Endothelial cell of umbilical vein (primary cell): ENCODE data around the gene TTLL12. TPM values are rescaled to one million over a fixed set of nuclear protein-coding genes. Genes with fewer than 3 reads are reported as not detected.

Experiments used
- BruUV-seq: library from RNA; stranded (reverse); fragments of 400-500 nt; replicated peaks from 2 replicates; lab custom pipeline; 2021; lab: Mats Ljungman, UMichigan
- CTCF ChIA-PET: fragments of 300-600, 350-600 bp; sonication (Branson Sonifier 250); formaldehyde crosslinking; loops from one replicate; lab custom pipeline; 2021; ENCODE audit warnings: antibody characterized with exemption, inconsistent platforms; lab: Charles Lee
- POLR2A ChIA-PET: fragments of 300-600, 350-600 bp; sonication (Branson Sonifier 250); formaldehyde crosslinking; loops from one replicate; lab custom pipeline; 2021; ENCODE audit warnings: antibody characterized with exemption, inconsistent platforms; lab: Charles Lee
- DNase-seq: peaks from one replicate; pipeline ENCODE4 v3.0.0-alpha.2; 2011; ENCODE audit warnings: low read depth, low spot score
- FAIRE-seq: peaks from 2 replicates; lab custom pipeline; 2011; peaks lifted over from hg19 to GRCh38; lab: Jason Lieb, UNC
- H2AFZ ChIP-seq: 2 replicates; pipeline ENCODE4 v1.6.0; 2012; ENCODE audit warnings: low read depth, low read length, control low read depth, inconsistent platforms
- H3K27ac ChIP-seq: 2 replicates; pipeline ENCODE4 v1.5.1; 2011; ENCODE audit warnings: low read depth, mild to moderate bottlenecking, control low read depth, low read length, moderate library complexity; ENCODE audit not compliant: insufficient read depth
- H3K27me3 ChIP-seq, 2 experiments: 2 replicates each; pipeline versions ENCODE4 v1.6.0 to v1.6.1; 2011; ENCODE audit warnings: low read length in 2 of 2, mixed read lengths in 1 of 2; ENCODE audit not compliant: control insufficient read depth in 2 of 2, insufficient read depth in 2 of 2
- H3K36me3 ChIP-seq, 2 experiments: 2 replicates in 1 of 2; 3 replicates in 1 of 2; pipeline ENCODE4 v1.5.1; 2011; ENCODE audit warnings: low read length in 2 of 2, mild to moderate bottlenecking in 1 of 2, moderate library complexity in 1 of 2; ENCODE audit not compliant: control insufficient read depth in 2 of 2, insufficient read depth in 2 of 2; ENCODE audit errors: extremely low read depth in 1 of 2
- H3K4me1 ChIP-seq: 3 replicates; pipeline ENCODE4 v1.5.1; 2011; ENCODE audit warnings: mild to moderate bottlenecking, low read length; ENCODE audit not compliant: control insufficient read depth, insufficient read depth; ENCODE audit errors: extremely low read depth
- H3K4me2 ChIP-seq: 2 replicates; pipeline ENCODE4 v1.6.1; 2011; ENCODE audit warnings: low read length, control low read depth, mixed read lengths; ENCODE audit not compliant: insufficient read depth
- H3K4me3 ChIP-seq, 3 experiments: fragments of 200-600 bp in 1 of 3; sonication (generic), shearing (Covaris generic) in 1 of 3; replicated peaks in 1 of 3; 2 replicates each; pipeline ENCODE4 v1.5.1; 2011 to 2016; ENCODE audit warnings: control low read depth in 3 of 3, low read length in 3 of 3, mild to moderate bottlenecking in 2 of 3, inconsistent platforms in 1 of 3, low read depth in 1 of 3, moderate library complexity in 1 of 3; ENCODE audit not compliant: insufficient read depth in 1 of 3
- H3K79me2 ChIP-seq: 2 replicates; pipeline ENCODE4 v1.6.0; 2012; ENCODE audit warnings: low read length, inconsistent platforms; ENCODE audit not compliant: control insufficient read depth, insufficient read depth
- H3K9ac ChIP-seq: replicated peaks from 2 replicates; pipeline ENCODE3; 2011; ENCODE audit warnings: low read length, control low read depth; ENCODE audit not compliant: insufficient read depth; ENCODE audit errors: extremely low read depth
- H3K9me1 ChIP-seq: replicated peaks from 3 replicates; pipeline ENCODE4 v1.6.0; 2011; ENCODE audit warnings: mild to moderate bottlenecking, low read length; ENCODE audit not compliant: control insufficient read depth, insufficient read depth; ENCODE audit errors: extremely low read depth
- H3K9me3 ChIP-seq: replicated peaks from 2 replicates; pipeline ENCODE4 v1.5.1; 2012; ENCODE audit warnings: low read length, inconsistent platforms; ENCODE audit not compliant: control insufficient read depth, insufficient read depth
- H4K20me1 ChIP-seq: replicated peaks from 2 replicates; pipeline ENCODE3; 2011; ENCODE audit warnings: mild to moderate bottlenecking, low read length; ENCODE audit not compliant: control insufficient read depth, insufficient read depth; ENCODE audit errors: extremely low read depth
- EZH2 ChIP-seq: IDR thresholded peaks from 2 replicates; pipeline ENCODE4 v1.6.1; 2012; ENCODE audit warnings: borderline replicate concordance, low read depth, mild to moderate bottlenecking, moderate library complexity, low read length, inconsistent platforms; ENCODE audit not compliant: severe bottlenecking
- FOS ChIP-seq: IDR thresholded peaks from 2 replicates; pipeline ENCODE4 v1.6.1; 2011; ENCODE audit warnings: mild to moderate bottlenecking, low read length, moderate library complexity, borderline replicate concordance; ENCODE audit not compliant: insufficient read depth
- GATA2 ChIP-seq: IDR thresholded peaks from 2 replicates; pipeline ENCODE4 v1.7.0; 2011; ENCODE audit warnings: low read depth, mild to moderate bottlenecking, moderate library complexity, mixed read lengths, low read length; ENCODE audit not compliant: insufficient read length, insufficient read depth
- JUN ChIP-seq: IDR thresholded peaks from 2 replicates; pipeline ENCODE4 v1.6.1; 2011; ENCODE audit warnings: borderline replicate concordance, low read depth; ENCODE audit not compliant: insufficient read length, insufficient read depth
- MYC ChIP-seq: IDR thresholded peaks from one replicate; pipeline ENCODE4 v1.6.1; 2011; ENCODE audit warnings: mild to moderate bottlenecking, low read depth, low read length
- POLR2A ChIP-seq: IDR thresholded peaks from 2 replicates; pipeline ENCODE4 v1.6.1; 2012; ENCODE audit warnings: low read depth, mild to moderate bottlenecking, control low read depth, low read length
- POLR2AphosphoS5 ChIP-seq: IDR thresholded peaks from 2 replicates; pipeline ENCODE4 v1.6.1; 2012; ENCODE audit warnings: low read depth, mild to moderate bottlenecking, control low read depth, low read length, moderate library complexity; ENCODE audit not compliant: insufficient read depth
- dilution Hi-C: fragments of 300-500 bp; cut with MboI; formaldehyde crosslinking; loops from one replicate; pipeline ENCODE4 v1.15.0; 2019; ENCODE audit warnings: low sequenced_read_pairs; ENCODE audit not compliant: extremely low pct_ligation_motif_present
- intact Hi-C: fragments of 100-400 bp; cut with micrococcal nuclease; formaldehyde crosslinking; loops from one replicate; pipeline ENCODE4 v1.10.0; 2022
- polyA plus RNA-seq, 4 experiments: library from polyadenylated mRNA; depleted of rRNA in 3 of 4; stranded (reverse) in 3 of 4; unstranded in 1 of 4; fragments of >200 nt; gene quantifications; 2 replicates each; pipeline versions ENCODE4 v1.2.1 to v1.2.3, GENCODE V29; 2011 to 2012; ENCODE audit warnings: missing spikeins in 1 of 4
- total RNA-seq: library from RNA; stranded (reverse); gene quantifications from 2 replicates; pipeline ENCODE4 v1.2.3, GENCODE V29; 2021
- TF ChIP-seq, protein P1 (sequence below), 2 donors: IDR thresholded peaks; 1 replicate in 1 of 2; 2 replicates in 1 of 2; pipeline ENCODE4 v1.5.1; 2011; ENCODE audit warnings: low read length in 2 of 2, mild to moderate bottlenecking in 2 of 2, moderate library complexity in 2 of 2, control low read depth in 1 of 2, inconsistent platforms in 1 of 2, low read depth in 1 of 2; ENCODE audit not compliant: insufficient read depth in 1 of 2; ENCODE audit errors: extremely low read depth in 1 of 2
- TF ChIP-seq, protein P2 (sequence below): IDR thresholded peaks from 2 replicates; pipeline ENCODE4 v1.6.1; 2011; ENCODE audit not compliant: insufficient read depth, insufficient read length

TTLL12 gene
- total and polyA plus RNA-seq, 2 donors (not counting 3 experiments of a cell fraction or from before 2014, with no cell fraction given): 26.2 to 36.5 TPM

DNA sequence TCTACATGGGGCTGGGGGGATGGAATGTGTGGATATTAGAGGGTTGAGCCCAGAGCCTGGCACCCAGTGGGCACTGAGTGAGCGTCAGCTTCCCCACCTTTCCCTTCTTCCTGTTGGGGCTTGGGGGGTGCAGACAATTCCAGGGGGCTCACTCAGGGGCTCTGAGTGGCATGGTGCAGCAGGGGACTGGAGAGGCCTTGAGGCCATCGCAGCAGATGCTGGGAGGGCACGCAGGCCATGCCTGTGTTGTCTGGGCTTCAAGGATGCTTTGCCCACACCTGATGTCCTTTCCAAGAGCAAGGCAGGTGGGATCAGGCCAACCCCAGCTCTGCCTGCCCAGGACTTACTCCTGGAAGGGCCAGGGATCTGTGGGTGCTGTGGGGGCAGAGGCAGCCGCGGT is 11.2 kb upstream of the TTLL12 start:
- intact Hi-C loops: no loop called here
- Histone ChIP-seq H3K4me3 (no peak overlapping the region), H3K9ac (no peak overlapping the region), H3K4me1 (no peaks in the 10 kb centered on the region), H3K9me1 (no peaks in the 10 kb centered on the region), H3K9me3 (no peaks in the 10 kb centered on the region), H3K79me2 (no peaks in the 10 kb centered on the region), H3K27me3 (peaks cover 4 to 11% of the 10 kb centered on the region in 2 experiments), H2AFZ (no peak overlapping the region), H3K4me2 (no peak overlapping the region), H4K20me1 (no peaks in the 10 kb centered on the region), H3K27ac (no peak overlapping the region), H3K36me3 (no peaks in the 10 kb centered on the region)
- DNase-seq: no peak
- no peak for FAIRE-seq
- BruUV-seq: no TSS peak
- ChIA-PET POLR2A (no interaction called here), CTCF (interaction anchor here (1.6 to 2.9 kb wide), 2 partner anchors 10 to 17 kb away, joined by 3 to 13 read pairs; no protein-coding TSS in a partner anchor)
- no peak for TF ChIP-seq POLR2A
- no peak for TF ChIP-seq MYC
- no peak for TF ChIP-seq POLR2AphosphoS5
- no peak for TF ChIP-seq GATA2
- TF ChIP-seq, protein P1, sequence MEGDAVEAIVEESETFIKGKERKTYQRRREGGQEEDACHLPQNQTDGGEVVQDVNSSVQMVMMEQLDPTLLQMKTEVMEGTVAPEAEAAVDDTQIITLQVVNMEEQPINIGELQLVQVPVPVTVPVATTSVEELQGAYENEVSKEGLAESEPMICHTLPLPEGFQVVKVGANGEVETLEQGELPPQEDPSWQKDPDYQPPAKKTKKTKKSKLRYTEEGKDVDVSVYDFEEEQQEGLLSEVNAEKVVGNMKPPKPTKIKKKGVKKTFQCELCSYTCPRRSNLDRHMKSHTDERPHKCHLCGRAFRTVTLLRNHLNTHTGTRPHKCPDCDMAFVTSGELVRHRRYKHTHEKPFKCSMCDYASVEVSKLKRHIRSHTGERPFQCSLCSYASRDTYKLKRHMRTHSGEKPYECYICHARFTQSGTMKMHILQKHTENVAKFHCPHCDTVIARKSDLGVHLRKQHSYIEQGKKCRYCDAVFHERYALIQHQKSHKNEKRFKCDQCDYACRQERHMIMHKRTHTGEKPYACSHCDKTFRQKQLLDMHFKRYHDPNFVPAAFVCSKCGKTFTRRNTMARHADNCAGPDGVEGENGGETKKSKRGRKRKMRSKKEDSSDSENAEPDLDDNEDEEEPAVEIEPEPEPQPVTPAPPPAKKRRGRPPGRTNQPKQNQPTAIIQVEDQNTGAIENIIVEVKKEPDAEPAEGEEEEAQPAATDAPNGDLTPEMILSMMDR (IDR thresholded peaks at IDR 0.05; ENCODE audit: extremely low read depth in 1 of 2, insufficient read depth in 1 of 2, low read depth in 1 of 2, low read length in 2 of 2): no peak
- TF ChIP-seq, protein P2, sequence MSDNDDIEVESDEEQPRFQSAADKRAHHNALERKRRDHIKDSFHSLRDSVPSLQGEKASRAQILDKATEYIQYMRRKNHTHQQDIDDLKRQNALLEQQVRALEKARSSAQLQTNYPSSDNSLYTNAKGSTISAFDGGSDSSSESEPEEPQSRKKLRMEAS: no peak
- TF ChIP-seq FOS: no peak
- no peak for TF ChIP-seq EZH2
- TF ChIP-seq JUN: no peak
- dilution Hi-C loops: no loop called here
